HG03064 (cell line): ENCODE results near the gene FSCN2.

Source experiments
- ATAC-seq: cut with Tn5 transposase; IDR thresholded peaks from one replicate; pipeline ENCODE4 v1.9.1; 2021; ENCODE audit warnings: low read depth; ENCODE audit not compliant: unreplicated experiment

FSCN2 gene

GRCh38 chr17:81552244-81553017 is 24.3 kb downstream of the FSCN2 start, which contains the start of gene FAAP100:
FAAP100 (minus strand) TSS chr17:81552353; CDS start chr17:81552330, 23 bp downstream.
- peak; percentile 36 for ATAC-seq

GRCh38 chr17:81553018-81553615 is 24.9 kb downstream of the FSCN2 start:
- ATAC-seq, result peak; percentile 32

- ATAC-seq, result no peak
Observed at GRCh38 chr17:81553616-81554181, 25.5 kb downstream of the FSCN2 start.

- no peak for ATAC-seq
Observed at GRCh38 chr17:81556175-81556691, 28.1 kb downstream of the FSCN2 start.

GRCh38 chr17:81556863-81557262 is 28.7 kb downstream of the FSCN2 start:
- ATAC-seq, result no peak

- ATAC-seq, result no peak
Observed at GRCh38 chr17:81557276-81558114, 29.3 kb downstream of the FSCN2 start.

GRCh38 chr17:81558115-81558468 is 29.9 kb downstream of the FSCN2 start:
- ATAC-seq, result no peak

- ATAC-seq, result no peak
Observed at GRCh38 chr17:81558941-81559806, 31.0 kb downstream of the FSCN2 start.

- no peak for ATAC-seq
Observed at GRCh38 chr17:81561494-81561885, 33.3 kb downstream of the FSCN2 start.

- no peak for ATAC-seq
Observed at GRCh38 chr17:81563861-81564586, 35.8 kb downstream of the FSCN2 start.

- no peak for ATAC-seq
Observed at GRCh38 chr17:81564778-81565177, 36.6 kb downstream of the FSCN2 start.

- ATAC-seq, result no peak
Observed at GRCh38 chr17:81565231-81565630, 37.1 kb downstream of the FSCN2 start.

GRCh38 chr17:81566461-81567126 is 38.4 kb downstream of the FSCN2 start:
- no peak for ATAC-seq

- ATAC-seq, result no peak
Observed at GRCh38 chr17:81567191-81567590, 39.0 kb downstream of the FSCN2 start.

GRCh38 chr17:81568416-81568815 is 40.2 kb downstream of the FSCN2 start:
- no peak for ATAC-seq

- ATAC-seq, result no peak
Observed at GRCh38 chr17:81569986-81570514, 41.9 kb downstream of the FSCN2 start.

GRCh38 chr17:81570964-81571363 is 42.8 kb downstream of the FSCN2 start:
- no peak for ATAC-seq

GRCh38 chr17:81572563-81573168 is 44.5 kb downstream of the FSCN2 start:
- no peak for ATAC-seq
